ENCODE data around the gene RTKN2.

Gene RTKN2

GRCh38 chr10:62205750-62206399, 62.8 kb downstream of the RTKN2 start:
- no peak for DNase-seq

- no peak for DNase-seq
These were observed 69.1 kb downstream of the RTKN2 start for GRCh38 chr10:62199584-62199983.

GRCh38 chr10:62196528-62196927, 72.1 kb downstream of the RTKN2 start:
- no peak for DNase-seq

- no peak for DNase-seq
These were observed 73.0 kb downstream of the RTKN2 start for GRCh38 chr10:62195675-62195926.

GRCh38 chr10:62194924-62195674, 73.5 kb downstream of the RTKN2 start:
- no peak for DNase-seq

- no peak for DNase-seq
These were observed 75.2 kb downstream of the RTKN2 start for GRCh38 chr10:62193479-62193878.

GRCh38 chr10:62189131-62189530, 79.5 kb downstream of the RTKN2 start:
- no peak for DNase-seq

- no peak for DNase-seq
These were observed 80.5 kb downstream of the RTKN2 start for GRCh38 chr10:62188021-62188616.

GRCh38 chr10:62186999-62187675, 81.5 kb downstream of the RTKN2 start:
- DNase-seq, result no peak

- no peak for DNase-seq
These were observed 82.5 kb downstream of the RTKN2 start for GRCh38 chr10:62185919-62186692.

GRCh38 chr10:62183857-62184795, 84.5 kb downstream of the RTKN2 start:
- DNase-seq, result no peak

GRCh38 chr10:62183442-62183841, 85.2 kb downstream of the RTKN2 start:
- DNase-seq, result no peak

- no peak for DNase-seq
These were observed 86.0 kb downstream of the RTKN2 start for GRCh38 chr10:62182595-62182994.

GRCh38 chr10:62182171-62182570, 86.5 kb downstream of the RTKN2 start:
- no peak for DNase-seq

GRCh38 chr10:62180677-62181076, 88.0 kb downstream of the RTKN2 start:
- DNase-seq, result no peak

- no peak for DNase-seq
These were observed 90.1 kb downstream of the RTKN2 start for GRCh38 chr10:62178568-62178967.

- DNase-seq, result no peak
These were observed 91.5 kb downstream of the RTKN2 start for GRCh38 chr10:62177111-62177510.

- DNase-seq, result no peak
These were observed 93.4 kb downstream of the RTKN2 start for GRCh38 chr10:62175251-62175650.

- DNase-seq, result no peak
These were observed 96.2 kb downstream of the RTKN2 start for GRCh38 chr10:62172465-62172864.

- DNase-seq, result no peak
These were observed 96.9 kb downstream of the RTKN2 start for GRCh38 chr10:62171791-62172190.

GRCh38 chr10:62170732-62171131, 97.9 kb downstream of the RTKN2 start:
- no peak for DNase-seq

All from NCI-H524 (cell line).